K562 (cell line): ENCODE results near the gene ZNHIT2. TPM values are rescaled to one million over a fixed set of nuclear protein-coding genes. Genes with fewer than 3 reads are reported as not detected.

Experiments
- CBX8 ChIP-seq: fragments of 200-600 bp; sonication (generic); IDR thresholded peaks from 2 replicates; pipeline ENCODE4 v1.6.1; 2012; ENCODE audit warnings: borderline replicate concordance, mixed run types, low read depth, mild to moderate bottlenecking, moderate library complexity, mixed read lengths, low read length, control low read depth, inconsistent platforms; ENCODE audit not compliant: poor library complexity, severe bottlenecking; ENCODE audit errors: extremely low read depth
- CHD4 ChIP-seq: fragments of 200-600 bp; sonication (generic); IDR thresholded peaks from 3 replicates; pipeline ENCODE4 v1.6.1; 2012; ENCODE audit warnings: low read depth, mild to moderate bottlenecking, mixed read lengths, low read length, inconsistent platforms; ENCODE audit not compliant: insufficient read depth, insufficient replicate concordance, poor library complexity, severe bottlenecking
- HDAC8 ChIP-seq: fragments of 450-650 bp; IDR thresholded peaks from 2 replicates; pipeline ENCODE4 v1.6.1; 2016; ENCODE audit warnings: mild to moderate bottlenecking, missing genetic modification characterization, moderate library complexity, missing compliant biosample characterization
- NR4A1 ChIP-seq, 2 experiments: fragments of 250-450 bp in 1 of 2; fragments of 450-650 bp in 1 of 2; sonication (Bioruptor Pico) in 1 of 2; IDR thresholded peaks; 2 replicates each; pipeline versions ENCODE4 v1.4.0 to v1.6.1; 2016 to 2020; ENCODE audit warnings: mild to moderate bottlenecking in 2 of 2, missing compliant biosample characterization in 1 of 2, missing genetic modification characterization in 1 of 2, moderate library complexity in 1 of 2
- RFX1 ChIP-seq: fragments of 450-650 bp; IDR thresholded peaks from 2 replicates; pipeline ENCODE4 v1.6.1; 2016; ENCODE audit warnings: mild to moderate bottlenecking, moderate library complexity
- SAP30 ChIP-seq: fragments of 200-600 bp; sonication (generic); IDR thresholded peaks from 2 replicates; pipeline ENCODE4 v1.6.1; 2012; ENCODE audit warnings: borderline replicate concordance, low read depth, mild to moderate bottlenecking, moderate library complexity, low read length, control low read depth, inconsistent platforms; ENCODE audit not compliant: insufficient read depth, poor library complexity, severe bottlenecking
- SP1 ChIP-seq: sonication (generic); formaldehyde crosslinking; IDR thresholded peaks from 2 replicates; pipeline ENCODE4 v1.8.1; 2022; ENCODE audit warnings: mild to moderate bottlenecking, missing genetic modification reagents
- SPI1 ChIP-seq: IDR thresholded peaks from 2 replicates; pipeline ENCODE4 v1.6.1; 2011; ENCODE audit warnings: low read depth, low read length, control low read depth, borderline replicate concordance
- ZNF263 ChIP-seq: sonication (generic); formaldehyde crosslinking; IDR thresholded peaks from 2 replicates; pipeline ENCODE4 v1.8.0; 2022; ENCODE audit warnings: mild to moderate bottlenecking, missing genetic modification reagents, borderline replicate concordance
- polyA plus RNA-seq, 8 experiments: library from polyadenylated mRNA; depleted of rRNA in 4 of 8; stranded (reverse) in 5 of 8; unstranded in 3 of 8; fragments of >200 nt; fragmentation: Nextera tagmentation in 2 of 8; fragmentation: Illumina TruSeq in 1 of 8; extraction: Ambion mirVana in 2 of 8; extraction: Trizol in 1 of 8; gene quantifications; 2 replicates each; pipeline versions ENCODE4 v1.2.1 to v1.2.3, GENCODE V29; 2011 to 2014; ENCODE audit warnings: inconsistent platforms in 1 of 8, missing spikeins in 1 of 8
- total RNA-seq, 7 experiments: library from RNA; depleted of rRNA in 6 of 7; stranded (reverse); fragments of >200 nt in 6 of 7; fragmentation: Illumina TruSeq in 2 of 7; extraction: Trizol in 2 of 7; gene quantifications; 2 replicates each; pipeline versions ENCODE4 v1.2.1 to v1.2.3, GENCODE V29; 2011 to 2021; ENCODE audit warnings: low replicate concordance in 1 of 7
- TF ChIP-seq, protein P1 (sequence below): fragments of 450-650 bp; IDR thresholded peaks from 2 replicates; pipeline ENCODE4 v1.6.1; 2017; ENCODE audit warnings: antibody characterized with exemption, mild to moderate bottlenecking
- TF ChIP-seq, protein P2 (sequence below): fragments of 450-650 bp; IDR thresholded peaks from 2 replicates; pipeline ENCODE4 v1.7.0; 2016; ENCODE audit warnings: borderline replicate concordance
- TF ChIP-seq, protein P3 (sequence below): fragments of 450-650 bp; IDR thresholded peaks from 2 replicates; pipeline ENCODE4 v1.6.1; 2014; ENCODE audit warnings: low read depth, mild to moderate bottlenecking, moderate library complexity, borderline replicate concordance
- TF ChIP-seq, protein P4 (sequence below): sonication (generic); IDR thresholded peaks from 2 replicates; pipeline ENCODE4 v1.6.1; 2016
- TF ChIP-seq, protein P5 (sequence below): sonication (generic); formaldehyde crosslinking; IDR thresholded peaks from 2 replicates; pipeline ENCODE4 v1.9.0; 2022; ENCODE audit warnings: mild to moderate bottlenecking, missing genetic modification reagents

Gene ZNHIT2
- total and polyA plus RNA-seq, 9 of the 15 experiments (the other 6 are each of a cell fraction or from before 2014, with no cell fraction given), result 0.08 to 39.0 (median 2.5) TPM

DNA sequence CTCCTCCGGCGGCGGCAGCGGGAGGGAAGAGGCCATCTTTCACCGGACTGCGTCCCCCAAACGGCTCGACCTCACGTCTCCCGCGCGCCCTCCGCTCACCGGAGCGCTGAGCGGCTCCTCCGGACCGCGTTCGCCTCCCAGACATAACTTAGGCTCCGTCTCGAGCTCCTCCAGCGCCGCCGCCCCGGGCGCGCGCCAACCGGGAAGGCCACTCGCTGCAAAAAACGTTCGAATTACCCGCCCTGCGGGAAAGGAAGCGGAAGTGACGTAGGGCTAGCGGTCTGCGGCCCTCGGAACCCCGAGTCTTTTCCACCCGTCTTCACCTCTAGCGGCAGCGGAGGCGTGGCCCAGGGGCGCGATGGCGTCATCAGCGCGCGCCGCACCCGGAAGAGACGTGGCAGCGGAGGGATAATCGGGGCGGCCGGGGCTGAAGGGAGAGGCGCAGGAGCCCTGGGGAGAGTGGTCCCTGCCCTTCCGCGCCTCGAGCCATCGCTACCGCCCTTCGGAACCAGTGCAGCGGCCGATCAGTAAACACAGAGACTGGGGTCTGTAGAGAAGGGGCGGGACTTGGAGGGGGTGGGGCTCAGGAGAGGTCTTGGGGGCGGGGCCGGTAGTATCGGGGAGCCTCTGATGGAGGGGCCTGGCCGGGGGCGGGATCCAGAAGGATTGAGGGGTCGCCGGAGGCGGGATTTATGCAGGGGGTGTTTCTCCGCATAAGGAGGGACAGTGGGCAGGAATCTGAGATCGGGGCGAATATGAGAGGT, 33.5 kb downstream of the ZNHIT2 start, which contains the start of the genes CDCA5 and ZFPL1 (continued):
- TF ChIP-seq, protein P1, sequence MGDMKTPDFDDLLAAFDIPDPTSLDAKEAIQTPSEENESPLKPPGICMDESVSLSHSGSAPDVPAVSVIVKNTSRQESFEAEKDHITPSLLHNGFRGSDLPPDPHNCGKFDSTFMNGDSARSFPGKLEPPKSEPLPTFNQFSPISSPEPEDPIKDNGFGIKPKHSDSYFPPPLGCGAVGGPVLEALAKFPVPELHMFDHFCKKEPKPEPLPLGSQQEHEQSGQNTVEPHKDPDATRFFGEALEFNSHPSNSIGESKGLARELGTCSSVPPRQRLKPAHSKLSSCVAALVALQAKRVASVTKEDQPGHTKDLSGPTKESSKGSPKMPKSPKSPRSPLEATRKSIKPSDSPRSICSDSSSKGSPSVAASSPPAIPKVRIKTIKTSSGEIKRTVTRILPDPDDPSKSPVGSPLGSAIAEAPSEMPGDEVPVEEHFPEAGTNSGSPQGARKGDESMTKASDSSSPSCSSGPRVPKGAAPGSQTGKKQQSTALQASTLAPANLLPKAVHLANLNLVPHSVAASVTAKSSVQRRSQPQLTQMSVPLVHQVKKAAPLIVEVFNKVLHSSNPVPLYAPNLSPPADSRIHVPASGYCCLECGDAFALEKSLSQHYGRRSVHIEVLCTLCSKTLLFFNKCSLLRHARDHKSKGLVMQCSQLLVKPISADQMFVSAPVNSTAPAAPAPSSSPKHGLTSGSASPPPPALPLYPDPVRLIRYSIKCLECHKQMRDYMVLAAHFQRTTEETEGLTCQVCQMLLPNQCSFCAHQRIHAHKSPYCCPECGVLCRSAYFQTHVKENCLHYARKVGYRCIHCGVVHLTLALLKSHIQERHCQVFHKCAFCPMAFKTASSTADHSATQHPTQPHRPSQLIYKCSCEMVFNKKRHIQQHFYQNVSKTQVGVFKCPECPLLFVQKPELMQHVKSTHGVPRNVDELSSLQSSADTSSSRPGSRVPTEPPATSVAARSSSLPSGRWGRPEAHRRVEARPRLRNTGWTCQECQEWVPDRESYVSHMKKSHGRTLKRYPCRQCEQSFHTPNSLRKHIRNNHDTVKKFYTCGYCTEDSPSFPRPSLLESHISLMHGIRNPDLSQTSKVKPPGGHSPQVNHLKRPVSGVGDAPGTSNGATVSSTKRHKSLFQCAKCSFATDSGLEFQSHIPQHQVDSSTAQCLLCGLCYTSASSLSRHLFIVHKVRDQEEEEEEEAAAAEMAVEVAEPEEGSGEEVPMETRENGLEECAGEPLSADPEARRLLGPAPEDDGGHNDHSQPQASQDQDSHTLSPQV, result no peak
- TF ChIP-seq, protein P2, sequence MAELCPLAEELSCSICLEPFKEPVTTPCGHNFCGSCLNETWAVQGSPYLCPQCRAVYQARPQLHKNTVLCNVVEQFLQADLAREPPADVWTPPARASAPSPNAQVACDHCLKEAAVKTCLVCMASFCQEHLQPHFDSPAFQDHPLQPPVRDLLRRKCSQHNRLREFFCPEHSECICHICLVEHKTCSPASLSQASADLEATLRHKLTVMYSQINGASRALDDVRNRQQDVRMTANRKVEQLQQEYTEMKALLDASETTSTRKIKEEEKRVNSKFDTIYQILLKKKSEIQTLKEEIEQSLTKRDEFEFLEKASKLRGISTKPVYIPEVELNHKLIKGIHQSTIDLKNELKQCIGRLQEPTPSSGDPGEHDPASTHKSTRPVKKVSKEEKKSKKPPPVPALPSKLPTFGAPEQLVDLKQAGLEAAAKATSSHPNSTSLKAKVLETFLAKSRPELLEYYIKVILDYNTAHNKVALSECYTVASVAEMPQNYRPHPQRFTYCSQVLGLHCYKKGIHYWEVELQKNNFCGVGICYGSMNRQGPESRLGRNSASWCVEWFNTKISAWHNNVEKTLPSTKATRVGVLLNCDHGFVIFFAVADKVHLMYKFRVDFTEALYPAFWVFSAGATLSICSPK, result no peak
- TF ChIP-seq, protein P3, sequence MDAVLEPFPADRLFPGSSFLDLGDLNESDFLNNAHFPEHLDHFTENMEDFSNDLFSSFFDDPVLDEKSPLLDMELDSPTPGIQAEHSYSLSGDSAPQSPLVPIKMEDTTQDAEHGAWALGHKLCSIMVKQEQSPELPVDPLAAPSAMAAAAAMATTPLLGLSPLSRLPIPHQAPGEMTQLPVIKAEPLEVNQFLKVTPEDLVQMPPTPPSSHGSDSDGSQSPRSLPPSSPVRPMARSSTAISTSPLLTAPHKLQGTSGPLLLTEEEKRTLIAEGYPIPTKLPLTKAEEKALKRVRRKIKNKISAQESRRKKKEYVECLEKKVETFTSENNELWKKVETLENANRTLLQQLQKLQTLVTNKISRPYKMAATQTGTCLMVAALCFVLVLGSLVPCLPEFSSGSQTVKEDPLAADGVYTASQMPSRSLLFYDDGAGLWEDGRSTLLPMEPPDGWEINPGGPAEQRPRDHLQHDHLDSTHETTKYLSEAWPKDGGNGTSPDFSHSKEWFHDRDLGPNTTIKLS, result peak; percentile 100
- TF ChIP-seq, protein P4, sequence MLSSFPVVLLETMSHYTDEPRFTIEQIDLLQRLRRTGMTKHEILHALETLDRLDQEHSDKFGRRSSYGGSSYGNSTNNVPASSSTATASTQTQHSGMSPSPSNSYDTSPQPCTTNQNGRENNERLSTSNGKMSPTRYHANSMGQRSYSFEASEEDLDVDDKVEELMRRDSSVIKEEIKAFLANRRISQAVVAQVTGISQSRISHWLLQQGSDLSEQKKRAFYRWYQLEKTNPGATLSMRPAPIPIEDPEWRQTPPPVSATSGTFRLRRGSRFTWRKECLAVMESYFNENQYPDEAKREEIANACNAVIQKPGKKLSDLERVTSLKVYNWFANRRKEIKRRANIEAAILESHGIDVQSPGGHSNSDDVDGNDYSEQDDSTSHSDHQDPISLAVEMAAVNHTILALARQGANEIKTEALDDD, result no peak
- TF ChIP-seq NR4A1 (CRISPR knock-in tag; IDR thresholded peaks at IDR 0.05) (no peak), NR4A1 (tag; IDR thresholded peaks at IDR 0.05) (no peak), CBX8 (no peak), SPI1 (peak; percentile 69; the same call in 1 of the 2 replicates), SAP30 (peak; percentile 99), SP1 (peak; percentile 100), RFX1 (no peak), ZNF263 (CRISPR knock-in tag) (peak; percentile 54; the same call in 1 of the 2 replicates), CHD4 (no peak), HDAC8 (tag) (no peak)
- TF ChIP-seq, protein P5, sequence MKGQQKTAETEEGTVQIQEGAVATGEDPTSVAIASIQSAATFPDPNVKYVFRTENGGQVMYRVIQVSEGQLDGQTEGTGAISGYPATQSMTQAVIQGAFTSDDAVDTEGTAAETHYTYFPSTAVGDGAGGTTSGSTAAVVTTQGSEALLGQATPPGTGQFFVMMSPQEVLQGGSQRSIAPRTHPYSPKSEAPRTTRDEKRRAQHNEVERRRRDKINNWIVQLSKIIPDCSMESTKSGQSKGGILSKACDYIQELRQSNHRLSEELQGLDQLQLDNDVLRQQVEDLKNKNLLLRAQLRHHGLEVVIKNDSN (CRISPR knock-in tag), result peak; percentile 36; the same call in 1 of the 2 replicates
